SU-DHL-6 (cell line): ENCODE results near the gene CNPY1.

ENCODE experiments used
- H2AFZ ChIP-seq: fragments of 200-600 bp; sonication (generic); 2 replicates; pipeline ENCODE4 v1.6.1; 2014; ENCODE audit warnings: low read depth, mild to moderate bottlenecking, moderate library complexity, mixed read lengths, antibody characterized with exemption, low read length; ENCODE audit not compliant: severe bottlenecking
- H3F3A ChIP-seq: fragments of 200-600 bp; shearing (Covaris generic); 2 replicates; pipeline ENCODE4 v1.6.0; 2016; ENCODE audit warnings: antibody characterized with exemption, mild to moderate bottlenecking; ENCODE audit not compliant: insufficient read depth
- H3K27ac ChIP-seq: fragments of 200-600 bp; sonication (generic); 2 replicates; pipeline ENCODE4 v1.5.1; 2016; ENCODE audit warnings: low read depth, mild to moderate bottlenecking, low read length, moderate library complexity, mixed read lengths
- H3K27me3 ChIP-seq: fragments of 200-600 bp; sonication (generic), shearing (Covaris generic); 2 replicates; pipeline ENCODE4 v1.6.0; 2014; ENCODE audit warnings: mild to moderate bottlenecking, low read length
- H3K36me3 ChIP-seq: fragments of 200-600 bp; sonication (generic); 2 replicates; pipeline ENCODE4 v1.6.1; 2014; ENCODE audit warnings: mild to moderate bottlenecking, low read length, mixed read lengths
- H3K4me2 ChIP-seq: fragments of 300-600, 200-600 bp; shearing (Covaris generic), sonication (generic); 2 replicates; pipeline ENCODE4 v1.6.0; 2014; ENCODE audit warnings: low read length, low read depth, mild to moderate bottlenecking; ENCODE audit not compliant: poor library complexity, severe bottlenecking
- H3K4me3 ChIP-seq: fragments of 200-600 bp; sonication (generic); 2 replicates; pipeline ENCODE4 v1.5.1; 2014; ENCODE audit warnings: antibody characterized with exemption, low read length, mild to moderate bottlenecking, mixed read lengths; ENCODE audit not compliant: insufficient read depth, poor library complexity, severe bottlenecking
- H3K79me2 ChIP-seq: fragments of 200-600 bp; sonication (generic); 2 replicates; pipeline ENCODE4 v1.6.1; 2014; ENCODE audit warnings: mild to moderate bottlenecking, low read length, moderate library complexity; ENCODE audit not compliant: insufficient read depth
- H3K9ac ChIP-seq: fragments of 200-600 bp; sonication (generic); 2 replicates; pipeline ENCODE4 v1.7.0; 2014; ENCODE audit warnings: mild to moderate bottlenecking, low read length
- H3K9me2 ChIP-seq: fragments of 200-600 bp; sonication (generic); replicated peaks from 2 replicates; pipeline ENCODE4 v1.6.1; 2014; ENCODE audit warnings: low read length; ENCODE audit not compliant: insufficient read depth
- H3K9me3 ChIP-seq: fragments of 200-600 bp; sonication (generic); 2 replicates; pipeline ENCODE4 v1.6.1; 2014; ENCODE audit warnings: low read length, mixed read lengths; ENCODE audit not compliant: insufficient read depth
- H4K20me1 ChIP-seq: fragments of 200-600 bp; sonication (generic); 2 replicates; pipeline ENCODE4 v1.6.1; 2014; ENCODE audit warnings: low read depth, mild to moderate bottlenecking, antibody characterized with exemption, low read length, moderate library complexity, mixed read lengths
- EZH2phosphoT487 ChIP-seq: fragments of 200-600 bp; sonication (generic), shearing (Covaris generic); conservative IDR thresholded peaks from 2 replicates; pipeline ENCODE4 v1.6.1; 2018; ENCODE audit warnings: mild to moderate bottlenecking, antibody characterized with exemption, low read length, moderate library complexity, mixed read lengths
- TF ChIP-seq, protein P1 (sequence below): fragments of 200-600 bp; sonication (generic); IDR thresholded peaks from one replicate; pipeline ENCODE4 v1.5.1; 2017; ENCODE audit warnings: antibody characterized with exemption, mild to moderate bottlenecking, low read length, moderate library complexity; ENCODE audit not compliant: insufficient read depth, poor library complexity, severe bottlenecking

The CNPY1 gene

DNA sequence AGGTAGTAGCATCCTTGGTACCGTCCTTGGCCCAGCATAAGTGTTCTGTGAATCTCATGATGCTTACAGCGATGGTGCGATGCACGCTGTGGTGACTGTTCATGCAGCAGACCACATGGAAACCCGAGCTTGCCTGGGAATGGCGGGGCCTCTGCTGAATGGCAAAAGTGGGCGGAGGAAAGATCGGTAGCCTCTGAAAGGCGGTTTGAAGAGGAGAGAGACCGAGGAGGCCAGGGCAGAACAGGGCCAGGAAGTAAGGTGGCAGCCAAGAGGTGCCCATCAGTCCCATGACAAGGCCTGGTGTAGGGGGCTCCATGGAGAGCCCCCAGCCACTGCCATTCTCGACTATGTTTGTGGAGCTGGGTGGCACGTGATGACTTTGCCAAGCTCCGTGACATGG is 33.2 kb upstream of the CNPY1 start:
- H3K79me2 ChIP-seq: no peaks in the 10 kb centered on the region
- no peak overlapping the region for H3K4me2 ChIP-seq
- no peaks in the 10 kb centered on the region for H3K9me2 ChIP-seq
- no peaks in the 10 kb centered on the region for H3K9me3 ChIP-seq
- no peaks in the 10 kb centered on the region for H3K27me3 ChIP-seq
- H3K36me3 ChIP-seq: no peaks in the 10 kb centered on the region
- H3K27ac ChIP-seq: no peak overlapping the region
- no peak overlapping the region for H2AFZ ChIP-seq
- H3F3A ChIP-seq: no peaks in the 10 kb centered on the region
- H3K9ac ChIP-seq: no peak overlapping the region
- no peak overlapping the region for H3K4me3 ChIP-seq
- TF ChIP-seq EZH2phosphoT487: no peak
- TF ChIP-seq, protein P1, sequence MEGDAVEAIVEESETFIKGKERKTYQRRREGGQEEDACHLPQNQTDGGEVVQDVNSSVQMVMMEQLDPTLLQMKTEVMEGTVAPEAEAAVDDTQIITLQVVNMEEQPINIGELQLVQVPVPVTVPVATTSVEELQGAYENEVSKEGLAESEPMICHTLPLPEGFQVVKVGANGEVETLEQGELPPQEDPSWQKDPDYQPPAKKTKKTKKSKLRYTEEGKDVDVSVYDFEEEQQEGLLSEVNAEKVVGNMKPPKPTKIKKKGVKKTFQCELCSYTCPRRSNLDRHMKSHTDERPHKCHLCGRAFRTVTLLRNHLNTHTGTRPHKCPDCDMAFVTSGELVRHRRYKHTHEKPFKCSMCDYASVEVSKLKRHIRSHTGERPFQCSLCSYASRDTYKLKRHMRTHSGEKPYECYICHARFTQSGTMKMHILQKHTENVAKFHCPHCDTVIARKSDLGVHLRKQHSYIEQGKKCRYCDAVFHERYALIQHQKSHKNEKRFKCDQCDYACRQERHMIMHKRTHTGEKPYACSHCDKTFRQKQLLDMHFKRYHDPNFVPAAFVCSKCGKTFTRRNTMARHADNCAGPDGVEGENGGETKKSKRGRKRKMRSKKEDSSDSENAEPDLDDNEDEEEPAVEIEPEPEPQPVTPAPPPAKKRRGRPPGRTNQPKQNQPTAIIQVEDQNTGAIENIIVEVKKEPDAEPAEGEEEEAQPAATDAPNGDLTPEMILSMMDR: no peak
- no peaks in the 10 kb centered on the region for H4K20me1 ChIP-seq

DNA sequence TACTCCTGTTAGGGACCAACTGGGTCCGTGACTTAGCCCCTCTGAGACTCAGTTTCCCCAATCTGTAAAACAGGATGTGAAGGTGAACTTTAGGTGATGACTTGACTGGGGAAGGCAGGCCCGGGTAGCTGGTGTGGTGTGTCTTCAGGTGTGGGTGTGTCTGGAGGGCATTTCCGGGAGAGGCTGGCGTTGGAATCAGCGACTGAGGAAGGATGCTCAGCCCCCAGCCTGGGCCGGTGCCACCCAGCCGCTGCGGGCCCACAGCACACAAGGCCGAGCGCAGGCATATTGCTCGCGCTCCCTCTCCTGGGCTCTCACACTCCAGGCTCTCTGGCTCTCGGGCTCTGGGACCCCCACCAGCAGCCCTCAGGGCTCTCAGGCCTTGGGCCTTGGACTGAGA is 31.7 kb upstream of the CNPY1 start:
- no peak overlapping the region for H3K9ac ChIP-seq
- no peak overlapping the region for H3K4me3 ChIP-seq
- H3K27me3 ChIP-seq: no peaks in the 10 kb centered on the region
- no peak overlapping the region for H3K4me2 ChIP-seq
- TF ChIP-seq, protein P1: no peak
- TF ChIP-seq EZH2phosphoT487: no peak
- H2AFZ ChIP-seq: no peak overlapping the region
- no peaks in the 10 kb centered on the region for H4K20me1 ChIP-seq
- no peaks in the 10 kb centered on the region for H3K79me2 ChIP-seq
- H3K9me2 ChIP-seq: no peaks in the 10 kb centered on the region
- no peaks in the 10 kb centered on the region for H3K9me3 ChIP-seq
- H3K36me3 ChIP-seq: no peaks in the 10 kb centered on the region
- H3F3A ChIP-seq: no peaks in the 10 kb centered on the region
- no peak overlapping the region for H3K27ac ChIP-seq

DNA sequence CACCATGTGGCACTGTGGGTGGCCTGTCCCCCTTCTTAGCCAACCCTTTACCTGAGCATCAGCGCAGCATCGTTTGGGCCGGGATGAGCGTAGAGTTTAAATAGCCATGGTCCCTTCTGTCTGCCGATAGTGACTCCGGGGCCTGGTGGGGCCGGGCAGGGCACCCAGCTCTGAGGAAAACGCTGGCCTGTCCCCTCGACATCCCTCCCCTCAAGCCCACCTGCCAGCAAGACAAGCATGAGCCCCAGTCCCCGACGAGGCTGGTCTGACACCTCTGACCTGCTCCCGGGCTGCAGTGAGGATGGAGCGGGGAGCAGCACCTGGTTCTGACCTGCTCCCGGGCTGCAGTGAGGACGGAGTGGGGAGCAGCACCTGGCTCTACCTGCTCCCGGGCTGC is 31.1 kb upstream of the CNPY1 start:
- Histone ChIP-seq H3K36me3 (no peaks in the 10 kb centered on the region), H3K27me3 (no peaks in the 10 kb centered on the region), H3K9ac (no peak overlapping the region), H3K79me2 (no peaks in the 10 kb centered on the region), H3F3A (no peaks in the 10 kb centered on the region), H4K20me1 (no peaks in the 10 kb centered on the region), H3K27ac (no peak overlapping the region), H3K9me3 (no peaks in the 10 kb centered on the region), H3K4me3 (no peak overlapping the region), H3K4me2 (no peak overlapping the region), H2AFZ (no peak overlapping the region), H3K9me2 (no peaks in the 10 kb centered on the region)
- TF ChIP-seq, protein P1: no peak
- TF ChIP-seq EZH2phosphoT487: no peak
